Hematopoietic multipotent progenitor cell treated with erythropoietin and hydrocortisone succinate and interleukin-3 and kit ligand, for 15 days (in vitro differentiated cells): ENCODE results near the gene CACNA2D4.

Source experiments
- DNase-seq: peaks from one replicate; pipeline ENCODE4 v3.0.0-alpha.2; 2015; ENCODE audit warnings: low spot score

The CACNA2D4 gene

DNA sequence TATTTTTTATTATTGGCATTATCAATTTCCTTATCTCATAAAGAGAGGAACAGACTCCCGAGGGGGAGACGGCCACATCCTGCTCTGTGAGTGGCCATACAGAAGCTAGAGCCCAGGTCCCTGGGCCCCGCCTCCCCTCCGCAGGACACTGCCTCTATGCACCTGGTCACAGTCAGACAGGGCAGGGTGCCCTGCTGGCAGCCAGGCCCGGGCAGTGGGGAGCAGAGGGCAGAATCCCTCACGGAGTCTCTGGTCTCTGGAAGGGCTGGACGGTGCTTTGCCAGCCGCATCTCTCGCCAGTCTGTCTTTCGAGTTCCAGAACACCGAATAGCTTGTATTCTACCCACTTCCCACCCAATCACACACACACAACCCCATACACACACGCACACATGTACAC, 16.4 kb upstream of the CACNA2D4 start:
- no peak for DNase-seq

GRCh38 chr12:1934068-1934467, 15.6 kb upstream of the CACNA2D4 start:
- DNase-seq, result no peak

DNA sequence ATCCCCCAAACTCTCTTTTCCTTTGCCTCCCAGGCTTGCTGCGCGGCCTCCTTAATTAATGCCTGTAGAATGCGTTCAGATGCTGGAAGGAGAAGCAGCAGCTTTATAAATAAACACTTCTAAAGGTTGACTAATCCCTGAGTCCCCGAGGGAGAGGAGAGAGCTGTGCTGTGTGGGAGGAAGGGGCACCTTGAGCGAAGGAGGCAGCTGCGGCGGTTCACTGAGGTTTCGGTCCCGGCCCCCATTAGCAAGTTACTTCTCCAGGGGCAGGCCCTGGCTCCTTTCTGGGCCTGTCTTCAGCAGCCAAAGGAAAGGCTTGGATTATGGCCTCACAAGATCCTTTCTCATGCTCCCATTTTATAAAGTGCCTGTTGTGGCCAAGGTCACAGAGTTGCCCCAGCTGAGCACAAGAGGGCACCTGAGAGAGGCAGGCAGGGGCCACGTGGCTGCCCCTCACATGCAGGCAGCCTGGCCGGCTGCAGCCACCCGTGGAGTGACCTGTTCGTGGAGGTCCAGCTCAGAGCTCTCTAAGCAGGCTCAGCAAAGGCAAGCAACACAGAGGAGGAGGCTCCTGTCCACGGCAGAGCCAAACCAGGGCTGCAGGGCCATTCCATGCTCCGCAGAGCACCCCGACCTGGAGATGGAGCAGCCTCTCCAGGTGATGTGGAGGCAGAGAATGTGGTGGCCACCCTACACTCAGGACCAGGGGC, 15.0 kb upstream of the CACNA2D4 start:
- DNase-seq, result no peak

- DNase-seq, result peak; percentile 45
Measured at GRCh38 chr12:1932264-1932777, 13.9 kb upstream of the CACNA2D4 start.

- DNase-seq, result no peak
Measured at GRCh38 chr12:1931642-1932041, 13.2 kb upstream of the CACNA2D4 start.

GRCh38 chr12:1930803-1931597, 12.5 kb upstream of the CACNA2D4 start:
- DNase-seq, result no peak

GRCh38 chr12:1929985-1930802, 11.7 kb upstream of the CACNA2D4 start:
- DNase-seq, result no peak

DNA sequence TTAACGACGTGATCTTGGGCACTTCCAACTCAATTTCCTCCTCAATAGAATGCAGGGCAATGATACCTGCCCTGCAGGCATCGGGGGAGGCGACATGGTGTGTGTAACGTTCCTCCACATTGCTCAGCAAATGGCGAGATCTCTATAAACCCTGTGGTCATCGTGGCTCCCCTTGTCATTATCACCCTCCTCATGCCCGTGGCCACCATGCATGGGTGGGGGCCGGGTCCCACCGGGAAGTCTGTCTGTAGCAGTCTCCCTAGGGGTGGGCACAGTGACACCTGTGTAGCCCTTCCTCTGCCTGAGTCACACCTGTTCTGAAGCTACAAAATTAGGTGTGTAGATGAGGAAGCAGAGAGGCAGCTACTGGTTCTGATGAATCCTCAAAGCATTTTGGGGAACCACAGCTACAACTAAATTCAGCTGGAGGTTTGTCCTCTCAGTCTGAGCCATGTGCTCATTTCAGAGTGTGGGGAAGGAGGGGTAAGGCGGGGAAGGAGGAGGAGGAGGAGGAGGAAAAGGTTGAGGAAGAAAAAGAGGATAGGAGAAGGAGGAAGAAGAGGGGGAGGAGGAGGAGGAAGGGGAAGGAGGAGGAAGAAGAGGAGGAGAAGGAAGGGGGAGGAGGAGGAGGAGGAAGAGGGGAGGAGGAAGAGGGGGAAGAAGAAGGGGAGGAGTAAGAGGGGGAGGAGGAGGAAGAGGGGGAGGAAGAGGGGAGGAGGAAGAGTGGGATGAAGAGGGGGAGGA, 11.0 kb upstream of the CACNA2D4 start:
- DNase-seq, result no peak

- no peak for DNase-seq
Measured at GRCh38 chr12:1928439-1929121, 10.1 kb upstream of the CACNA2D4 start.

GRCh38 chr12:1927751-1928351, 9.4 kb upstream of the CACNA2D4 start:
- no peak for DNase-seq

DNA sequence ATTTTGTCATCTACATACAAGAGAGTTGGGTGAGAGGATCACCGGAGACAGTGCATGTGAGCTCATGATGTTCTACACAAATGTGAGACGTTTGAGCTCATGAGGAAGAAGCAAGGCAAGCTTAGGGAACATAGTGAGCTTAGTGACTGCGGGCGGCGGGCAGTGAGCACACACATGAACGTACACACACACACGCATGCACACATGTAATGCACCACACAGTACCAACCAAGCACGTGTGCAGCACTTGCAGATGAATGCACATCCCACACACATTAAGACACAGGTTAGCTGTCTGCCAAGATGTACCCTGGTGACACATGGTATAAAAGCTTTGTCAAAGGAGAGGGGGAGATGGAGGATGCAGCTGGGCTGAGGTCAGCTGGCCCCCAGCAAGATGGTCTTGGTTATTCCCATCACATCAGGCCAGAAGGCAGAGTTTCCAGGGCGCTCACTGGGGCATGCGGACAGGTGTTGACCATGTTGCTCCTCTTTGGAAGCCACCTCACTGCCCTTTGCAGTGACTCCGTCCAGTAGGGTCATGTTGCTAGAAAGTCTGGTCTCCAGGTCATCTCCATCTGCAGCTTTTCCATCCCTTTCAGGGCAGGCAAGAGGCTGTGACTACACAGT, 8.7 kb upstream of the CACNA2D4 start:
- DNase-seq, result no peak

GRCh38 chr12:1926251-1926657, 7.8 kb upstream of the CACNA2D4 start:
- DNase-seq, result peak; percentile 34

GRCh38 chr12:1925684-1926006, 7.2 kb upstream of the CACNA2D4 start:
- DNase-seq, result no peak

- no peak for DNase-seq
Measured at GRCh38 chr12:1924996-1925683, 6.7 kb upstream of the CACNA2D4 start.

DNA sequence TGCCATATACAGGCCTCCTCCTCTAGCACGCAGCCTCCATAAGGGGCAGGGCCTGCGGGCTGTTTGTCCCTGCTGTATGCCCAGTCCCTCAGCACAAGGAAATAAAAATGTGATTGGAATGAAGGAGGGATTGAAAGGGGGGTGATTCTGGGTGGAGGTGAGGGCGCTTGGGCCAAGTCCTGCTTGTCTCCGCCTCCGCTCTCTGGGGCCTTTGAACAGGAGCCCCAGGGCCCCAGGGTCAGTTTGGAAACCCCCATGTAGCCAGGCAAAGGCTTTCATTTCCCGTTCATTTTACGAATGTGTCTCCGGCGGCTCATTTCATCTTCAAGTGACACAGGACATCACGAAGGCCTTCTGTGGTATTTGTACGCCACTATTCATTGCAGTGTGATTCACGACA, 4.5 kb upstream of the CACNA2D4 start:
- no peak for DNase-seq

- no peak for DNase-seq
Measured at GRCh38 chr12:1922075-1922709, 3.7 kb upstream of the CACNA2D4 start.

- no peak for DNase-seq
Measured at GRCh38 chr12:1920971-1921370, 2.5 kb upstream of the CACNA2D4 start.

GRCh38 chr12:1920436-1920835, 2.0 kb upstream of the CACNA2D4 start:
- no peak for DNase-seq

DNA sequence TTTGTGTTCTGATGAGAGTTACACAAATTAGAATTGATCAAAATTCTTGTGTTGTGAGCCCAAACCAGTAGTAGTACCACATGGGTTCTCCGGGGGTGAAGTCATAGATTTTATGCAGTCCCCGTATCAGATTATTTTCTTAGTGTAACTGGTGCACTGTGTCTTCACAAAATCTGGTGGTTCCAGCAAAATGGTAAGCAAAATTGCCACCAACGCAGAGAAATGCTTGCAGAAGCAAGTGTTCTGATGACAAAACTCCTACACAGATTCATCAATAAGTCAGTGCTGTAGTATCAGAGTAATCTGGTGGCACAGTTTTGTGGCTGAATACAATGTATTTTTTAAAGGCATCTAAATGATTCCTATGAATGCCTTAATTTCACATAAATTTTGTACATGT, 1.3 kb upstream of the CACNA2D4 start:
- DNase-seq, result no peak
